Activated CD4-positive, CD25-positive, alpha-beta regulatory T cell treated with anti-CD3 and anti-CD28 coated beads, Interleukin-2, amount 50 U/mL, for 72 hours (primary cell): ENCODE results near the gene SART3.

Source experiments
- DNase-seq: peaks from one replicate; pipeline ENCODE4 v3.0.0; 2021

SART3 gene

GRCh38 chr12:108483213-108484059, 77.5 kb downstream of the SART3 start:
- no peak for DNase-seq

GRCh38 chr12:108482717-108483212, 78.2 kb downstream of the SART3 start:
- no peak for DNase-seq

- no peak for DNase-seq
Observed at GRCh38 chr12:108479364-108480070, 81.5 kb downstream of the SART3 start.

- no peak for DNase-seq
Observed at GRCh38 chr12:108478611-108479206, 82.3 kb downstream of the SART3 start.

- no peak for DNase-seq
Observed at GRCh38 chr12:108477881-108478259, 83.1 kb downstream of the SART3 start.

GRCh38 chr12:108477055-108477880, 83.7 kb downstream of the SART3 start:
- no peak for DNase-seq

GRCh38 chr12:108475396-108475795, 85.6 kb downstream of the SART3 start:
- DNase-seq = no peak

GRCh38 chr12:108473400-108474055, 87.4 kb downstream of the SART3 start:
- no peak for DNase-seq
